HepG2 (cell line): ENCODE measurements around the gene PIP5KL1. TPM values are rescaled to one million over a fixed set of nuclear protein-coding genes. Genes with fewer than 3 reads are reported as not detected.

Experiments
- CBX2 ChIP-seq, 2 experiments: fragments of 200-600 bp in 1 of 2; sonication (generic); formaldehyde crosslinking in 1 of 2; IDR thresholded peaks; 2 replicates each; pipeline versions ENCODE4 v1.7.0 to v1.8.1; 2018 to 2022; ENCODE audit warnings: low read depth in 2 of 2, low read length in 1 of 2, mild to moderate bottlenecking in 1 of 2, missing genetic modification reagents in 1 of 2
- CCAR2 ChIP-seq: fragments of 200-400 bp; formaldehyde crosslinking; optimal IDR thresholded peaks from 2 replicates; pipeline ENCODE3; 2018; ENCODE audit warnings: low read depth, mild to moderate bottlenecking, low read length, moderate library complexity
- CENPBD1 ChIP-seq: sonication (generic); formaldehyde crosslinking; IDR thresholded peaks from 2 replicates; pipeline ENCODE4 v1.8.0; 2022; ENCODE audit warnings: missing genetic modification reagents, low read depth, mild to moderate bottlenecking, borderline replicate concordance
- ETV6 ChIP-seq: sonication (generic); formaldehyde crosslinking; conservative IDR thresholded peaks from 2 replicates; pipeline ENCODE4 v1.4.0; 2020; ENCODE audit warnings: missing genetic modification reagents
- FOXA1 ChIP-seq, 2 experiments: fragments of 450-650 bp in 1 of 2; sonication (generic) in 1 of 2; formaldehyde crosslinking in 1 of 2; IDR thresholded peaks; 2 replicates each; pipeline versions ENCODE4 v1.4.0 to v1.6.1; 2016 to 2020; ENCODE audit warnings: missing genetic modification reagents in 1 of 2
- FOXA3 ChIP-seq: IDR thresholded peaks from 2 replicates; pipeline ENCODE4 v1.6.1; 2016; ENCODE audit warnings: missing genetic modification reagents, missing compliant biosample characterization
- HCFC1 ChIP-seq: fragments of 150-350 bp; IDR thresholded peaks from 2 replicates; pipeline ENCODE4 v1.6.1; 2014; ENCODE audit warnings: low read depth, low read length
- HNRNPUL1 ChIP-seq: fragments of 200-400 bp; formaldehyde crosslinking; IDR thresholded peaks from 2 replicates; pipeline ENCODE4 v1.6.1; 2017; ENCODE audit warnings: low read depth, mild to moderate bottlenecking, low read length, moderate library complexity
- MED13 ChIP-seq: sonication (generic); formaldehyde crosslinking; IDR thresholded peaks from 2 replicates; pipeline ENCODE4 v1.5.0; 2020; ENCODE audit warnings: missing genetic modification reagents
- NFIC ChIP-seq: IDR thresholded peaks from 2 replicates; pipeline ENCODE4 v1.6.1; 2012; ENCODE audit warnings: mild to moderate bottlenecking, low read length, inconsistent platforms
- PPARG ChIP-seq: conservative IDR thresholded peaks from 2 replicates; pipeline ENCODE4 v1.6.1; 2016; ENCODE audit warnings: missing biosample characterization, missing genetic modification reagents
- REPIN1 ChIP-seq: sonication (generic); formaldehyde crosslinking; IDR thresholded peaks from 2 replicates; pipeline ENCODE4 v1.8.0; 2022; ENCODE audit warnings: missing genetic modification reagents, low read depth, mild to moderate bottlenecking, borderline replicate concordance
- TIGD3 ChIP-seq: sonication (generic); formaldehyde crosslinking; IDR thresholded peaks from 2 replicates; pipeline ENCODE4 v1.5.1; 2020; ENCODE audit warnings: mild to moderate bottlenecking, missing genetic modification reagents, borderline replicate concordance
- TOPORS ChIP-seq: sonication (generic); formaldehyde crosslinking; IDR thresholded peaks from 2 replicates; pipeline ENCODE4 v1.8.0; 2023; ENCODE audit warnings: mild to moderate bottlenecking, missing genetic modification reagents
- TSC22D2 ChIP-seq: sonication (generic); formaldehyde crosslinking; IDR thresholded peaks from 2 replicates; pipeline ENCODE4 v1.5.1; 2020; ENCODE audit warnings: missing genetic modification reagents, mild to moderate bottlenecking, borderline replicate concordance
- UBTF ChIP-seq: sonication (generic); formaldehyde crosslinking; IDR thresholded peaks from 2 replicates; pipeline ENCODE4 v1.4.0; 2020; ENCODE audit warnings: mild to moderate bottlenecking, missing genetic modification reagents
- YY1 ChIP-seq: IDR thresholded peaks from 2 replicates; pipeline ENCODE4 v1.6.1; 2011; ENCODE audit warnings: low read length, low read depth, moderate library complexity, mild to moderate bottlenecking; ENCODE audit not compliant: insufficient read depth, insufficient replicate concordance
- ZNF350 ChIP-seq: sonication (generic); formaldehyde crosslinking; IDR thresholded peaks from 2 replicates; pipeline ENCODE4 v1.4.0; 2020; ENCODE audit warnings: mild to moderate bottlenecking, low read depth, missing genetic modification reagents, borderline replicate concordance
- ZNF619 ChIP-seq: sonication (generic); formaldehyde crosslinking; IDR thresholded peaks from 2 replicates; pipeline ENCODE4 v1.4.0; 2020; ENCODE audit warnings: mild to moderate bottlenecking, missing genetic modification reagents
- ZNF704 ChIP-seq: sonication (generic); formaldehyde crosslinking; IDR thresholded peaks from 2 replicates; pipeline ENCODE4 v1.8.1; 2023; ENCODE audit warnings: mild to moderate bottlenecking, inconsistent platforms, moderate library complexity, missing genetic modification reagents, borderline replicate concordance
- ZSCAN12 ChIP-seq: sonication (generic); formaldehyde crosslinking; IDR thresholded peaks from 2 replicates; pipeline ENCODE4 v1.9.0; 2021; ENCODE audit warnings: mild to moderate bottlenecking, missing genetic modification reagents
- polyA plus RNA-seq, 8 experiments: library from polyadenylated mRNA; depleted of rRNA in 3 of 8; stranded (reverse) in 7 of 8; unstranded in 1 of 8; fragments of >200 nt; fragmentation: Illumina TruSeq in 4 of 8; extraction: Trizol in 4 of 8; gene quantifications; 2 replicates each; pipeline versions ENCODE4 v1.2.1 to v1.2.3, GENCODE V29; 2011 to 2016; ENCODE audit warnings: low read depth in 4 of 8, missing spikeins in 1 of 8, mixed read lengths in 1 of 8; ENCODE audit not compliant: insufficient read depth in 1 of 8
- total RNA-seq, 5 experiments: library from RNA; depleted of rRNA; stranded (reverse); fragments of >200 nt; fragmentation: Illumina TruSeq; extraction: Trizol; gene quantifications; 2 replicates each; pipeline ENCODE4 v1.2.3, GENCODE V29; 2016; ENCODE audit warnings: low read depth in 1 of 5
- TF ChIP-seq, protein P1 (sequence below): sonication (generic); formaldehyde crosslinking; IDR thresholded peaks from 2 replicates; pipeline ENCODE4 v1.5.0; 2020; ENCODE audit warnings: missing genetic modification reagents

PIP5KL1 gene
- total and polyA plus RNA-seq, 2 of the 13 experiments (the other 11 are each of a cell fraction or from before 2014, with no cell fraction given): 0.20 to 0.49 TPM

DNA sequence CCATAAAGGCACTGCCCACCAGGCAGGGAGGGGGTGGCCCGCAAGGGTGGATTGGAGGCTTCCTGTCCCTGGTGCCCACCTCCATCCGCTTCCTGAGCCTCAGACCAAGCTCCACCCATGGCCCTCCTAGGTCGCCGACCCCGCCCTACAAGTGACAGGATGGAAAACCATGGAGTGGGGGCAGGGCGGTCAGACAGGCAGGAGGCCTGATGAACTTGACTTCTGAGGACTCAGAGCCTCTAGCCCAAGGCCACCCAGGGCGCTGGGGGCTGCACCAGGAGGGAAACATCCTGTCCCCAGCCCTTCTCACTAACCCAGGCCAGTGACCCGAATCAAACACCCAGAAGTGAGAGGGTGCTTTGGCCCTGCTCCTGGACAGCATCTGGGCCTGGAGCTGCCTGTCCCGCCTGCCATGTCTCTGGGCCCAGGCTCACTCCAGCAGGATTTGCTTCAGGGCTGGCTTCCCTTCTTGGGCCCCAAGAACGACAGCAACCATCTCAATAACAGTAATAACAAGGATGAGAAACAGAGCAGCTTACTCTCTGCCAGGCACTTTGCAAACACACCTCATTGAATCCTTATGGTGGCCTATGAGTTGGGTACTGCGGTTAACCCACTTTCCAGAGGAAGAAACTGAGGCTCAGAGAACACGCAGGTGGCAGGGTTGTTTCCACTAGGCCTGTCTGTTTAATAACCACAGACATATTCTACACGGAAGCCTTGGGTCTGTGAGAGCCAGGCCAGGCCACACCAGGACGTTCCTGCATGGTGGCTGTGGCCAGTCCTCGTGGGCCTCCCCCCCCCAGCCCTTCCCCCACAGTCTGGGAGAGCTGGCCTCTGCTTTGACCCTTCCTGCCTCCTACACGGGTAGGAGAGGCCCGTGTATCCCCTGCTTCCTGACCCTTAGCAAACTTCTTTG lies 26.8 kb downstream of the PIP5KL1 start (continued):
- TF ChIP-seq MED13 (no peak), HCFC1 (no peak), ETV6 (0 out of 2 replicates have a peak, but pooled peaks have one; percentile 46), HNRNPUL1 (no peak), TSC22D2 (no peak; the same call in 1 of the 2 replicates), PPARG (CRISPR knock-in tag) (peak; percentile 44; the same call in 1 of the 2 replicates), FOXA3 (CRISPR knock-in tag) (peak; percentile 75), ZSCAN12 (CRISPR knock-in tag) (no peak), CENPBD1 (CRISPR knock-in tag) (no peak), FOXA1 (IDR thresholded peaks at IDR 0.05) (no peak), FOXA1 (CRISPR knock-in tag; IDR thresholded peaks at IDR 0.05) (peak; percentile 50), YY1 (peak; percentile 12), CCAR2 (no peak), CBX2 (IDR thresholded peaks at IDR 0.05; ENCODE audit: low read depth, low read length) (no peak), CBX2 (CRISPR knock-in tag; IDR thresholded peaks at IDR 0.05; ENCODE audit: low read depth) (no peak), REPIN1 (peak; percentile 53; the same call in 1 of the 2 replicates), UBTF (peak; percentile 60), TOPORS (0 out of 2 replicates have a peak, but pooled peaks have one; percentile 3), ZNF704 (CRISPR knock-in tag) (0 out of 2 replicates have a peak, but pooled peaks have one; percentile 53), TIGD3 (CRISPR knock-in tag) (0 out of 2 replicates have a peak, but pooled peaks have one; percentile 9), ZNF350 (CRISPR knock-in tag) (peak; percentile 89), NFIC (no peak), ZNF619 (CRISPR knock-in tag) (peak; percentile 48; the same call in 1 of the 2 replicates)
- TF ChIP-seq, protein P1, sequence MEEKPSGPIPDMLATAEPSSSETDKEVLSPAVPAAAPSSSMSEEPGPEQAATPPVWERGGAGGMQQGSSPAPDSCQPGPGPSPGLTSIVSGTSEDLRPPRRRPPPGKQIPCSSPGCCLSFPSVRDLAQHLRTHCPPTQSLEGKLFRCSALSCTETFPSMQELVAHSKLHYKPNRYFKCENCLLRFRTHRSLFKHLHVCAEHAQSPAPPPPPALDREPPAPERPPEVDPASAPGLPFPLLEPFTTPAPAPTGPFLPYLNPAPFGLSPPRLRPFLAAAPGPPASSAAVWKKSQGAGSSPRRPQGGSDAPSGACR (CRISPR knock-in tag): peak; percentile 72; the same call in 1 of the 2 replicates
